Measurements from ENCODE around the gene SYT15.

DNA sequence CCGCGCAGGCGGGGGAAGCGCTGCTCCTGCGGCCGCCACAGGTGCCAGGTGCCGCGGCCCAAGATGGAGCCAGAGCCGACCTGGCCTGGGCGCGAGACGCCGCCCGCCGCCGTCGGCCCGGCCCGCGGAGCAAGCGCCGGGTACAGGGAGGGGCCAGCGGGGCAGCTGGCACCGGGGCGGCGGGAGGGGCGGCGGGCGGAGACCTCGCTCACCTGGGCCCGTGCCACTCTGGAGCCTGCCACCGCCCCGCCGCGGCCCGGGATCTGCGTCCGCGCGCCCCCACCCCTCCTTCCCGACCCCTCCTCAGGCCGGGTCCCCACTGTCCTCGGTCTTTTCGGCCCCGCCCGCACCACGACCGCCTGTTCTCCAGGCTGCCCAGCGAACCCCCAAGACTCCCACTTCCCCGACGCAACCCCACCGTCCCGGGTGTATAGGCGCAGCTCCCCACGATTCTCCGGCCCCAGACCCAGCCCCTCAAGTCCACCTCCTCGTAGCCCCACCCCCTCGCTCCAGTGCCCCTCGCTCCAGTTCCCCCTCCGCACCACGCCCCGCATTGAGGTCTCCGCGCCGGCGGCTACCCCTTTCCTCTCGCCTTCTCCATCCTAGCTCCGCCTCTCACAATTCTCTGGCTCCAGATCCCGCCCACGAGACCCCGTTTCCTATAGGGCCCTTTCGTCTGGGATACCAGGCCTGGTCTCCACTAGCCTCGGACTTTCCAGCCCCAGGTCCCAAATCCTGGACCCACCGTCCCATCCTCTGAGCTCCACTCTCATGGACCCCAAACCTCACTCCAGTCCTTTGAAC is 22.2 kb upstream of the SYT15 start, which contains the start of gene GPRIN2:
- TF ChIP-seq, protein P1, sequence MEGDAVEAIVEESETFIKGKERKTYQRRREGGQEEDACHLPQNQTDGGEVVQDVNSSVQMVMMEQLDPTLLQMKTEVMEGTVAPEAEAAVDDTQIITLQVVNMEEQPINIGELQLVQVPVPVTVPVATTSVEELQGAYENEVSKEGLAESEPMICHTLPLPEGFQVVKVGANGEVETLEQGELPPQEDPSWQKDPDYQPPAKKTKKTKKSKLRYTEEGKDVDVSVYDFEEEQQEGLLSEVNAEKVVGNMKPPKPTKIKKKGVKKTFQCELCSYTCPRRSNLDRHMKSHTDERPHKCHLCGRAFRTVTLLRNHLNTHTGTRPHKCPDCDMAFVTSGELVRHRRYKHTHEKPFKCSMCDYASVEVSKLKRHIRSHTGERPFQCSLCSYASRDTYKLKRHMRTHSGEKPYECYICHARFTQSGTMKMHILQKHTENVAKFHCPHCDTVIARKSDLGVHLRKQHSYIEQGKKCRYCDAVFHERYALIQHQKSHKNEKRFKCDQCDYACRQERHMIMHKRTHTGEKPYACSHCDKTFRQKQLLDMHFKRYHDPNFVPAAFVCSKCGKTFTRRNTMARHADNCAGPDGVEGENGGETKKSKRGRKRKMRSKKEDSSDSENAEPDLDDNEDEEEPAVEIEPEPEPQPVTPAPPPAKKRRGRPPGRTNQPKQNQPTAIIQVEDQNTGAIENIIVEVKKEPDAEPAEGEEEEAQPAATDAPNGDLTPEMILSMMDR (IDR thresholded peaks at IDR 0.05), result no peak
- TF ChIP-seq, protein P2, sequence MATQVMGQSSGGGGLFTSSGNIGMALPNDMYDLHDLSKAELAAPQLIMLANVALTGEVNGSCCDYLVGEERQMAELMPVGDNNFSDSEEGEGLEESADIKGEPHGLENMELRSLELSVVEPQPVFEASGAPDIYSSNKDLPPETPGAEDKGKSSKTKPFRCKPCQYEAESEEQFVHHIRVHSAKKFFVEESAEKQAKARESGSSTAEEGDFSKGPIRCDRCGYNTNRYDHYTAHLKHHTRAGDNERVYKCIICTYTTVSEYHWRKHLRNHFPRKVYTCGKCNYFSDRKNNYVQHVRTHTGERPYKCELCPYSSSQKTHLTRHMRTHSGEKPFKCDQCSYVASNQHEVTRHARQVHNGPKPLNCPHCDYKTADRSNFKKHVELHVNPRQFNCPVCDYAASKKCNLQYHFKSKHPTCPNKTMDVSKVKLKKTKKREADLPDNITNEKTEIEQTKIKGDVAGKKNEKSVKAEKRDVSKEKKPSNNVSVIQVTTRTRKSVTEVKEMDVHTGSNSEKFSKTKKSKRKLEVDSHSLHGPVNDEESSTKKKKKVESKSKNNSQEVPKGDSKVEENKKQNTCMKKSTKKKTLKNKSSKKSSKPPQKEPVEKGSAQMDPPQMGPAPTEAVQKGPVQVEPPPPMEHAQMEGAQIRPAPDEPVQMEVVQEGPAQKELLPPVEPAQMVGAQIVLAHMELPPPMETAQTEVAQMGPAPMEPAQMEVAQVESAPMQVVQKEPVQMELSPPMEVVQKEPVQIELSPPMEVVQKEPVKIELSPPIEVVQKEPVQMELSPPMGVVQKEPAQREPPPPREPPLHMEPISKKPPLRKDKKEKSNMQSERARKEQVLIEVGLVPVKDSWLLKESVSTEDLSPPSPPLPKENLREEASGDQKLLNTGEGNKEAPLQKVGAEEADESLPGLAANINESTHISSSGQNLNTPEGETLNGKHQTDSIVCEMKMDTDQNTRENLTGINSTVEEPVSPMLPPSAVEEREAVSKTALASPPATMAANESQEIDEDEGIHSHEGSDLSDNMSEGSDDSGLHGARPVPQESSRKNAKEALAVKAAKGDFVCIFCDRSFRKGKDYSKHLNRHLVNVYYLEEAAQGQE (IDR thresholded peaks at IDR 0.05; ENCODE audit: insufficient read depth in 1 of 2, low read depth in 2 of 2, low read length in 1 of 2), result no peak
- TF ChIP-seq POLR2AphosphoS5 (IDR thresholded peaks at IDR 0.05; ENCODE audit: low read depth, low read length) (no peak), TCF7L2 (IDR thresholded peaks at IDR 0.05; ENCODE audit: low read depth, low read length) (no peak), SIN3A (IDR thresholded peaks at IDR 0.05; ENCODE audit: borderline replicate concordance, insufficient read depth, low read depth, low read length) (no peak; the same call in 1 of the 2 replicates)
